IPS-11a (cell line): ENCODE data around the gene EFHC1.
"Not testable (repeated sequence)": the region's sequence is repeated elsewhere in the genome, so short reads cannot be mapped to it uniquely, and the experiment has no call there.

Source experiments
- H3K4me3 ChIP-seq: one replicate; pipeline ENCODE4 v1.5.1; 2013; ENCODE audit warnings: low read depth, low read length, control low read depth

The EFHC1 gene

DNA sequence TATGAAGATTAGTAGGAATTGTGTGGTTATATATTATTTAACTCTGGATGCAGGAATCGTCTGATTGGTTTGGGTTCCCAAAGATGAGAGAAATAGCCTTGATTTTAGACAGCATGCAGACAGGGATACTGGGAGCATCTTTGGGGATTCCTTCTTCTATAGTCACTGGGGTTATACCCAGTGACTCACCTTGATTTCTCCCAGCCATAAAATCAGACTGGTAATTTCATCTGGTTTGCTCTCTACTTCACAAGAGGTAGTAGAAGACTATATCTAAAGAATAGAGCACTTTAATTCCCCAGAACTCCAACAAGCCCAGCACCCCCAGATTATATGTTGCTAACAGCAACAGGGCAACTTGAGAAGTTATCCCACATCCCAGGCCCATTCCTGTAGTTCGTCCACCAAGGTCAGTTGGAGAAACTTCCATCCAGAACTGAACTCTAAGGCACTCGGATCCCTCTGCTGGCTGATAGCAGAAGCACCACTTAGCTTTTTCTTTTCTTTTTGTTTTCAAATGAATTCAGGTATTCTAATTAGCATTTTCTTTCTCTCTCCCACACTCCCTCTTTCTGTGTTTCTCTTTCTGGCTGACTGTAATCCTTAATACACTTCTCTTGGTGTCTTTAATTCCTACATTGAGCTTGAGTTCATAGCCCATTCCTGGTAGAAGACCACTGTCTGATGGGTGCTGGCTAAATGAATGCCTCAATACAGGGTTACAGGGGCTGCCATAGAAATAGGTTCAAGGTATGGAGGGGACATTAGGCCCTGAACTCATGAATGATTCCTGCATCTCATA lies 20.4 kb upstream of the EFHC1 start:
- no peak overlapping the region for H3K4me3 ChIP-seq

DNA sequence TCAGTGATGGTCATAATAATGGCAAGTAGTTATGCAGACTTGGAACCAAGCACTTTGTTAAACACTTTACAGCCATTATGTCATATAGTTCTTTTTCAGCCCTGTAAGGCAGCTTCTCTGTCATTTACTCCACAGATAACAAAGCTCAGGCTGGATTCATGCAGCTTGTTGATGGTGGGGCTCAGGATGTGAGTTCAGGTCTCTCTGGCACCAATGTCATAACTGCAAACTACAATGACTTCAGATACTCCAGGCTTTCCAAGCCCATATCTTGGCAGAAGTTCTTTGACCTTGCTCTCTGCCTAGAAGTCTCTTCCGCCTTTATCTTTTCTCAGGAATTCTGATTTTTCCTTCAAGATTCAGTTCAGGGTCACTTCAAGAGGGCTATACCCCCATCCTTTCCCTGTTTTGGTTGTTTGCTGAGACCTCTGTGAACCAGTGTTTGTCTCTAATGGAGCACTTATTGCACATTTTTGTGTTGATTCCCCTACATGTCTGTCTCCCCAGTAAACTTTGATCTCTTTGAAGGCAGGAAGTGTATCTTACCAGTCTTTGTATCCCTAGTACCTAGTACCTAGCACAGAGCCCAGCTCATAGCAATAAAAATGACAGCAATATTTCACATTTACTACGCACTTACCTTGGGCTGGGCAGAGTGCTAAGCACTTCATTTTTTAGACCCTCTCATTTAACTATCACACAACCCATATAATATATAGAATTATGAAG lies 19.7 kb upstream of the EFHC1 start:
- no peak overlapping the region for H3K4me3 ChIP-seq

DNA sequence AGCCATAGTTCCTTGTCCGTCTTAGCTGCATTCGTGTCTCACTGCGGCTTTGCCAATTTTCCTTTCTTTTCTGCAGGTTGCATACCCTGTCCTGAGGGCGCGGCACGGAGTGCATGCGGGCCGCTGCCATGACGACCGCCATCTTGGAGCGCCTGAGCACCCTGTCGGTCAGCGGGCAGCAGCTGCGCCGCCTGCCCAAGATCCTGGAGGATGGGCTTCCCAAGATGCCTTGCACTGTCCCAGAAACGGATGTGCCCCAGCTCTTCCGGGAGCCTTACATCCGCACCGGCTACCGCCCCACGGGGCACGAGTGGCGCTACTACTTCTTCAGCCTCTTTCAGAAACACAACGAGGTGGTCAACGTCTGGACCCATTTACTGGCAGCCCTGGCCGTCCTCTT lies 17.1 kb upstream of the EFHC1 start:
- no peak overlapping the region for H3K4me3 ChIP-seq

DNA sequence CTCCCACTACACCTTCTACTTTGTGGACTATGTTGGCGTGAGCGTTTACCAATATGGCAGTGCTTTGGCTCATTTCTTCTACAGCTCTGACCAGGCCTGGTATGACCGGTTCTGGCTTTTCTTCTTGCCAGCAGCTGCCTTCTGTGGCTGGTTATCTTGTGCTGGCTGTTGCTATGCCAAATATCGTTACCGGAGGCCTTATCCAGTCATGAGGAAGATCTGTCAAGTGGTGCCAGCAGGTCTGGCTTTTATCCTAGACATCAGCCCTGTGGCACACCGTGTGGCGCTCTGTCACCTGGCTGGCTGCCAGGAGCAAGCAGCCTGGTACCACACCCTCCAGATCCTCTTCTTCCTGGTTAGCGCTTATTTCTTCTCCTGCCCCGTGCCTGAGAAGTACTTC lies 16.5 kb upstream of the EFHC1 start:
- H3K4me3 ChIP-seq: no peak overlapping the region

DNA sequence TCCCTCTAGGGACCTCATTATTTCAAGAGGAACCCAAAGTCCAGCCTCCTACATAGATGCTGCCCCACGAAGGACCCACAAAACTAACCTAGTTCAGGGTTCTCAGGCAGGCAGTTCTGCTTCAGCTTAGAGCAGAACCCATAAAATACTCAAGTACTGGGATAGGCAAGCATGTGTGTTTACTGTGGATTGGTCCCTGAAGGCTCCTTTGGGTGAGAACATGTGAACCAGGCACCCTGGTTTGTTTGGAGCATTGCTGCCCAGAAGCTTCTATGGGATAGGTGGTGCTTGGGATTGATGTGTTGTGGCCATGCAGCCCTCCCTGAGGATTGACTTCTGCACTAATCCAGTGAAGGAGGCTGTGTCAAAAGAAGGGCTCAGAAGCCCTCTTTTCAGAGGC lies 14.9 kb upstream of the EFHC1 start:
- H3K4me3 ChIP-seq: no peak overlapping the region

DNA sequence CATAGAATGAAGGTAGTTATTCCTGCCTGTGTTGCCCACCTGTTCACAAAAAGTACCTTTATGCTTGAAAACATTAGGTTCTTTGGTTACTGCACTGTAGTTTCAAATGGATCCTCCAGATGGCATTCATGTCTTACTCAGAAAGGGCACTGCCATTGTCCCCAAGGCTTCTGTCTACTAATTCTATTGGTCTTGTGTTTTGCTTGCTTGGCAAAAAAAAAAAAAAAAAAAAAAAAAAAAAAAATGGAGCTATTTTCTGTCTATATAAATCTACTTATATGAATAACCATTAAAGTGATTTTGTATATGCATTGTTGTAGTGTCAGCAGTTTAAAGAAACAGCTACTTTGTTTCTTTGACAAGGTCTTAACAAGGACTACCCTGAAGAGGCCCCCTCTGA lies 12.7 kb upstream of the EFHC1 start:
- no peak overlapping the region for H3K4me3 ChIP-seq

DNA sequence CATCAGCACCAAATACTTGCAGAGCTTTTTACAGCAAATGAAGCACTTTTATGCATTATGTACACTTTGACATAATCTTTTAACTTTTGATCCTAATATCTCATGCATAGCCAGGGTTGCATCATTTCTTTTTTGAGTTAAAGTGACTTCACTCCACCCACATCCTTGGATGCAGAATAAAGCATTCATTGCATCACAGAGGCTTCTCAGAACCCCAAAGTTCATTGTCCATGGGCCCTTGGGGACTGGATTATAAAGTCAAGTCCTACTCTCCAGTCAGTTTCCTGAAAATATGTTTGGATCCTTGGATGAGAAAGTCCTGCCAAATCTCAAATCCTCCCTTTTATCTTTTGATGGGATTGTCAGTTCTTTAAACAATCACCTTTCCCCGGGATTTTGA lies 10.6 kb upstream of the EFHC1 start:
- no peak overlapping the region for H3K4me3 ChIP-seq

DNA sequence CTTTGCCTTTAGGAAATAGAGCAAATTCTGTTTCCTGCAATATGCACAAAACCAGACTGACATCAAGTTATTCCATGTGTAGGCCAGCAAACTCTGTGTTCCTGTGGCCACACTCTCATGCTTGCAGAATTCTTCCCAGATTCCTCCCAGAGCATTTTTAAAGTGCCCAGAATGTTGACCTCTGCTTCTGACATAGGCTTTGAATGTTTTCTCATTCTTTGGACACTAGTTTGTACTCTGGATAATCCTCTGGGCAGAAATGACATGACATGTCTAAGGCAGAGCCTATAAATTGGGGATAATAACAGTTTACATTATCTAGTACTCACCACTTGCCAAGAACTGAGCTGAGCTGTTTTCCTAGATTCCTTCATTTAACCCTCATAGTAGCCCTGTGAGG lies 9.2 kb upstream of the EFHC1 start:
- no peak overlapping the region for H3K4me3 ChIP-seq

DNA sequence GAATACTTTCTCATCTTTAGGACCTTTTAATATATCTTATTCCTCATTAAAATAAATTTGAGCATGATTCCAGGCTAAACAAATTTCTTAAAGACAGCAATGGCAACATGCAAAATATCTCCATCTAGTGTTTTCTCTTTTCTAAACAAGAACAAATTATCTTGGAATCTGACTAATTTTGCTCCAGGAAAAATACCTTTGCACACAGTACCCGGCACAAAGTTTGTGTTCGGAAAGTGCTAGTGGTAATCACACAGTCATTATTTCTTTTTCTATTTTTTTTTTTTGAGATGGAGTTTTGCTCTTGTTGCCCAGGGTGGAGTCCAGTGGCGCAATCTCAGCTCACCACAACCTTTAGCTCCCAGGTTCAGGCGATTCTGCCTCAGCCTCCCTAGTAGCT lies 8.2 kb upstream of the EFHC1 start:
- no peak overlapping the region for H3K4me3 ChIP-seq

DNA sequence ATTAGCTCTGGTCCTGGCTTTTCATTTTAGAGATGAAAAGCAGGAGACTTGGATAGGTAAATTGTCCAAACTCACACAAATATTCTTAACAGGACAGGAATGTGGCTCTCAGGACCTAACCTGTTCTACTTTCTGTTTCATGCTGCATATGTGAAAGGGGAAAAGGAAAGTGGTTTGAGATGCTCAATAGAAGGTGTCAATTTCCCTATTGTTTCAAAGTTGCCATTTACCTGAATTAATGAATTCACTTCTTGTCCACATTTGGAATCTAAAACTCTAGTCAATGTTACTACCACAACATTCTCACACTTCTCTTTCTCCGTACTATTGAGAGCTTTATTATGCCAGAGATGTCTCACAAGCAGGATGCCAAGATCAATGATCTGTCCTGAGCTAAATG lies 4.8 kb upstream of the EFHC1 start:
- H3K4me3 ChIP-seq: no peak overlapping the region

DNA sequence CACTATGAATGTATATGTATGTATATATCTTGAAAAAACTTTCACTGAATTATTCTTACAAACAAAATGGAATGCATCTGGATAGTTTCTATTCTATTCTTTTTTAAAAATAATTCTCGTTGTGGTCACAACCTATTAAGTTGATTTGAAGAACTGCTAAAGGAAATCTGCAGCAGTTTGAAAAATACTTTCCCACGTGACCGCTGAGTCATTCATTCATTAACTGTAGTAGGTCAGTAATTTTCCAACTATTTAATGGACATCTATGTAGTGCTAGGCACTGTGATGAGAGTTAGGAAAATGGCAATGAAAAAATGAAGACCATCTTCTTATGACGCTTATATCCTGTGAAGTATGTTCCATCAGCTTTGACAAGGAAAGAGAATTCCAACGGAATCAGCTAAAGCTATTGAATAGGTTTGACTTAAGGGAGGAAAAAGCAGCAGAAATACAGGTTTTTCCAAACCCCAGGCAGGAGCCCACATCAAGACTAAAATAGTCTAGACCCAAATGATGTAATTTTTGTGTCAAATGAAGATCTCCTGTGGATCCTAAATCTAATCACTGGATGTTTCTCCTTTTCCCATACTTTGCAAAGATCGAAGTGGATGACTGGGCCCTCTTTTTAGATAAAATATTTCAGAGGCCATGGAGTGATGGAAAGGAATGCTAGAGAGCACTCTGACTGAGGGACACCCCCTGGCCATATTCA lies 4.1 kb upstream of the EFHC1 start:
- no peak overlapping the region for H3K4me3 ChIP-seq

DNA sequence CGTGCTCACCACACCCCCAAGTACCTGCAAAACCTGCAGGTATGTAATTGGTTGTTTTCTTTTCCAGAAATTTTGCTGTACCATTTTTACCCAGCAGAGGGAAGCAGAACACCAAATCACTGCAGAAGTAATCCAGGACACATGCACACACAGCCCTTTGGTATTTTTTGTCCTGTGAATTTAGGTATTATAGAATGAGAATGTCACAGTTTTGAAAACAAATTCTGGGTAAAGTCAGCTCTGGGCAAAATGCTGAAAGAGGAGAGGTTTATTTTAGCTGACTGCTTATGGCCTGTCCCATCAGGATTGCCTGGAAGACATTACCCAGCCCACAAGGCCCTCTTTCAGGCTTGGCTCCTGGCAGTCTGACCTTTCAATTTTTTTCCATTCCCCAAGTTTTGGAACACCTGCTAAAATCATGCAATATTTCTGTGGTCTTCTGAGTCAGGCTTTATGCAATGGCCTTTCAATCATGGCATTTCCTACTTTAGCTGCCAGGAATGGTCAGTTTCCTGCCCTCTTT lies 3.5 kb upstream of the EFHC1 start:
- no peak overlapping the region for H3K4me3 ChIP-seq

DNA sequence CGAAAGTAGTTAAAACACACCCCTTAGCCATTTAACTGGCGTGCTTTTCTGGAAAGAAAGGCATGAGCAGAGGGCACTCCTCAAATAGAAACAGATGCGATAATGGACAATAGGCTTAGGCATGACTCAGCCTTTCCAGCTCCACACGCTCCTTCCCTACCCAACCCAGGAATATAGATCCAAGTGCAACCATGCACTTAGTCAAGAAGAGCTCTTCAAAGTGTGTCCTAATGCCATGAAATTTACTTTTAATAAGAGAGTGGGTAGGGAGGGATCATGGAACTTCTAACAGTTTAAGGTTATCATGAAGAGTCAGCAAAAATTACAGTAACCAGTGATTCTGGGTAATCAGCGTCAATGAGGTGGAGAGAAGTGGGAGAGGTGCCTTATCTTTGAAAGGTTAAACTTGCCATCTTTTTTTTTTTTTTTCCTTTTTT lies 2.4 kb upstream of the EFHC1 start:
- no peak overlapping the region for H3K4me3 ChIP-seq

DNA sequence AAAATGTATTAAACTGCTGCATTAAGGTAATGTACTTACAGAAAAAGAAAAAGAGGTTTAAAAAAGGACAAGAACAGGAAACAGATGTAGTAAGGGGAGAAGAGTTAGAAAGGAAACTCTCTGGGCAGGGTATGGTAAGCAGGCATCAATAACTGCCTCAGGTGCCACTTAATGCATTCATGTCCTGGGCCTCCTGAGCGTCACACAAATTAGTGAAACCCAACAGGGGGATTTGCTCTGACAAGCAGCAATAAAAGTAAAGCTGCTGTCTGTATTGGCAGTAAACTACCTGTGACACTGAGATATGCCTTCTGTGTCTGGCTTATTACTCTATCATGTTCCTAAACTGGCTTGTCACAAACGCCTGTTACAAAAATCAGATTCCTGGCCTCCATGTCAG lies 1.5 kb upstream of the EFHC1 start:
- H3K4me3 ChIP-seq: no peak overlapping the region

DNA sequence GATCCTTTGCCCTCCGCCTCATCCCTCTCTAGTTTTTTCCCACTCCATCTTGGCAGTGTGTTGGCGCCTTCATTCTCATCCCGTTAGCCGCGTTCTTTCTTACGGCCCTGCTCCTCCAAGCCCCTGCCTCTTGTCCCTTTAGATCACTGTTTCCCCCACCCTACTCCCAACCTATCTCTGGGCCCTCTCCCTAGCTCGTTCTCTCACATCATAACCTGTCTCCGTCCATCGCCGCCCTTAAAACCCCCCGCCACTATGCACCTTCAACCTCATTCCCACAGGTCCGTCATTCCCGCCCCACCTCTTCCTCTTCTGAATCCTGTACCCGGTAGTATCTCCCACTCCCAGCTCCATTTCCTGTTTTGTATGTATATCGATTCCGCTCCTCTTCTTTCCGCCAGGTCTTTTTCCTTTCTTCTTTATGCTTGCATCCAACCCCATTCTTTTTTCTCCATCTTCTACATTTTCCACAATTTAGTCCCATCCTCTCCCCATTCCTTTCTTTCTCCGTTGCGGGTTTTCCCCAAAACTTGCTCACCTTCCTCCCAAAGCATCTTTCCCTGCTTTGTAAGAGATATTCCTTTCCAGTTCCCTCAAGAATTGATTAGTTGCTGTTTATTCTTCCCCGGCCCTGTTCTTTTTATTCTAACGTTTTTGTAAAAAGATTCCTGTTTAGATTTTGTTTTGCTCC lies 671 bp downstream of the EFHC1 start:
- peak overlapping the region; percentile 94 for H3K4me3 ChIP-seq

DNA sequence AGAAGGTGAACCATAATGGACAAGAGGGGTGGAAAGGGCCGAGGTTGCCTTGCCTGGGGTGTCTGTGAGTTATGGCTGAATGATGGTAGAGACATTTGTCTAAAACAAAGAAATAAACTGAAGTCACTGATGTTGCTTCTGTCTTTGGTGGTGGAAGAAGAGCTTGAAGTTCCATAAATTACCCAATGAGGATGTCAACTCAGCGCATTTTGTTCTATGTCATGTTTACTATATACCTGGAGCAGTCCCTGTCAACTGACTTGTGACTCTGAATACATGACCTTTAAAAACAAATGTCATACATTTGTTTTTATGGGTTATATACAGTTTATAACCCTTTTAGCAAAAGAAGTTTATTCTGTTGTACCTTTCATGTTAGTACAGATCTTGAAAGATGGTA lies 2.0 kb downstream of the EFHC1 start:
- H3K4me3 ChIP-seq: no peak overlapping the region

DNA sequence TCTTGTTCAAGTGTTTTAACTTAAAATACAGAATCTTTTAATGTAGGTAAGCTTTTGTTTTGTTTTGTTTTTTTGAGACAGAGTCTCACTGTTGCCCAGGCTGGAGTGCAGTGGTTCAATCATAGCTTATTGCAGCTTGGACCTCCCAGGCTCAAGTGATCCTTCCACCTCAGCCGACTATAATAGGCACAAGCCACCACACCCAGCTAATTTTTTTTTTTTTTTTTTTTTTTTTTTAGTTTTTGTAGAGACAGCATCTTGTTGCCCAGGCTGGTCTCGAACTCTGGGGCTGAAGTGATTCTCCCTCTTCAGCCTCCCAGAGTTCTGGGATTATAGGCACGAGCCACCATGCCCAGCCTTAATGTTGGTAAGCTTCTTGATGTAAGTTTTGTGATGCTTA lies 3.3 kb downstream of the EFHC1 start:
- no peak overlapping the region for H3K4me3 ChIP-seq

DNA sequence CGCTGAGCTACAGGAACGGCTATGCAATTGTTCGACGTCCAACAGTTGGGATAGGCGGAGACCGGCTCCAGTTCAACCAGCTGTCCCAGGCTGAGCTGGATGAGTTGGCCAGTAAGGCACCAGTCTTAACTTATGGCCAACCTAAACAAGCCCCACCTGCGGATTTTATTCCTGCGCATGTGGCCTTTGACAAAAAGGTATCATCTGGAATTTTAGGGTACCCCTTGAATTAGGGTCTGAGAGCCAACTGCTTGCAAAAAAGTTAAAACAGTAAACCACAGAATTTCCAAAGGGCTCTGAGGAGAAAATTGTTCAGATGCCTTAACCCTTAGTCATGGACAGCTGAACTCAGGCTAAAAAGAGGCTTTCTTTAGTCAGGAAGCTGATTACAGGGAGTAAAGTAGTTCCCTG lies 3.8 kb downstream of the EFHC1 start:
- H3K4me3 ChIP-seq: no peak overlapping the region

DNA sequence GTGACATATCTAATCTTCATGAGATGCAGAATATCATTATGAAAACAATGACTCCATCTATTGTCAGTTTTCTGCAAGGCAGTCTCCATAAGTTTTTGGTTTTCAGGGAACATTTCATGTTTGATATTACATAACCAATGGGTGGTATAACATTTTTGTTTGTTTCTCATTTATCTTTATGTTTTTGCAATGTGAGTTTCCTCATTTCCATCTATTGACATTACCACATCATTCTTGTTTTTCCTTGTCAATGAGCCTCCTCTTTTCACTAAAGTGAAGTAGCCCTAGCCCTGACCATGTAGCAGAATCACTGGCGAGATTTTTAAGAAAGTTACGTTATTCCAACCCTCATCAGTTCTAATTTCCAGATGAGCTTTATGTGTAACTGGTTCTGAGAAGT lies 4.4 kb downstream of the EFHC1 start:
- no peak overlapping the region for H3K4me3 ChIP-seq

DNA sequence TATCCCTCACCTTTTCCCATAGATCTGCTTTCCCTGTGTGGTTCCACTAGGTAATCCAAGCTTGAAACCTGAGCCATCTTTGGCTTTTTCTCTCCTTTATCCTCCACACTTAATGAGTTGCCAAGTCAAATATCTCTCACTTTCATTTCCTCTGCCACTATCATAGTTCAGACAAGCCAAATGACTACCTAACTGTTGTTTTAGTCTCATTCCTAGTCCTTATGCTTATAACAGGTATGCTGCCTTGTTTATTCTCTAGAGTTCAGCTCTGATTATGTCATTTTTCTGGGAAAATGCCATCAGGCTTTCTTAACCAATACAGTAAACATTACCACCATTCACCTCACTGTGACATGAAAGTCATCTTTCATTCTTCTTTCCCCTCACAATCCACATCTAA lies 6.5 kb downstream of the EFHC1 start:
- no peak overlapping the region for H3K4me3 ChIP-seq

DNA sequence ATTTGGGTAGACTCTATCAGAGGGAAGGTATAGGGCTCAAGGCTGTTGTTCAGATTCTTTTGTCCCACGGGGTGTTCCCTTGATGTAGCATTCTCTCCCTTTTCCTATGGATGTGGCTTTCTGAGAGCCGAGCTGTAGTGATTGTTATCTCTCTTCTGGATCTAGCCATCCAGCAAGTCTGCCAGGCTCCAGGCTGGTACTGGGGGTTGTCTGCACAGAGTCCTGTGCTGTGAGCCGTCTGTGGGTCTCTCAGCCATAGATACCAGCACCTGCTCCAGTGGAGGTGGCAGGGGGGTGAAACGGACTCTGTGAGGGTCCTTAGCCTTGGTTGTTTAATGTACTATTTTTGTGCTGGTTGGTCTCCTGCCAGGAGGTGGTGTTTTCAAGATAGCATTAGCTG lies 13.2 kb downstream of the EFHC1 start:
- not testable (repeated sequence) for H3K4me3 ChIP-seq
